ENCODE data around the gene PGD. TPM values are rescaled to one million over a fixed set of nuclear protein-coding genes. Genes with fewer than 3 reads are reported as not detected.
A peak's percentile ranks its signal among the peaks of the same experiment; 100 is the strongest.
"Not testable (repeated sequence)": the region's sequence is repeated elsewhere in the genome, so short reads cannot be mapped to it uniquely, and the experiment has no call there.

PGD gene
- total RNA-seq, 2 donors from 2014 or later = 115 to 124 TPM

DNA sequence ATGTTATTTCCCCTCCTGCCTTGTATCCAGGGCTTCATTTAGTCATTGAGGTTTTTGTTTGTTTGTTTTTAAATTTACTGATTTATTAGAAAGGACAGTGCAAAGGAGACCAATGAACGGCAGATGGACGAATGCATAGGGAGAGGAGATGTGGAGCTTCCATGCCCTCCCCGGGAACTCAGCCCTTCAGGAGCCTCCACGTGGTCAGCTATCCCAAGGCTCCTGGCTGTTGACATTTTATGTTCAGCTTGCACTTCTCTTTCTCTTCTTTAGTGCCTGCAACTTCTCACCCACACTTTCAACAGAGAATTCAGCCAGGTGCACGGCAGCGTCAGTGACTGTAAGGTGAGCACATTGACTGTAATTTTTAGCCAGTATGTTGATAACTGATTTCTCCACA lies 30.7 kb upstream of the PGD start:
- peaks cover 6% of the 10 kb centered on the region for H3K36me3 ChIP-seq
- H3K9ac ChIP-seq (ENCODE audit: low read depth in 2 of 2, low read length in 2 of 2) = no peak overlapping the region
- no peak for DNase-seq
- no peaks in the 10 kb centered on the region for H3K9me3 ChIP-seq
- no peak overlapping the region for H3K4me3 ChIP-seq
- H3K27me3 ChIP-seq = no peaks in the 10 kb centered on the region
- no peak overlapping the region for H3K27ac ChIP-seq
- TF ChIP-seq, protein P1, sequence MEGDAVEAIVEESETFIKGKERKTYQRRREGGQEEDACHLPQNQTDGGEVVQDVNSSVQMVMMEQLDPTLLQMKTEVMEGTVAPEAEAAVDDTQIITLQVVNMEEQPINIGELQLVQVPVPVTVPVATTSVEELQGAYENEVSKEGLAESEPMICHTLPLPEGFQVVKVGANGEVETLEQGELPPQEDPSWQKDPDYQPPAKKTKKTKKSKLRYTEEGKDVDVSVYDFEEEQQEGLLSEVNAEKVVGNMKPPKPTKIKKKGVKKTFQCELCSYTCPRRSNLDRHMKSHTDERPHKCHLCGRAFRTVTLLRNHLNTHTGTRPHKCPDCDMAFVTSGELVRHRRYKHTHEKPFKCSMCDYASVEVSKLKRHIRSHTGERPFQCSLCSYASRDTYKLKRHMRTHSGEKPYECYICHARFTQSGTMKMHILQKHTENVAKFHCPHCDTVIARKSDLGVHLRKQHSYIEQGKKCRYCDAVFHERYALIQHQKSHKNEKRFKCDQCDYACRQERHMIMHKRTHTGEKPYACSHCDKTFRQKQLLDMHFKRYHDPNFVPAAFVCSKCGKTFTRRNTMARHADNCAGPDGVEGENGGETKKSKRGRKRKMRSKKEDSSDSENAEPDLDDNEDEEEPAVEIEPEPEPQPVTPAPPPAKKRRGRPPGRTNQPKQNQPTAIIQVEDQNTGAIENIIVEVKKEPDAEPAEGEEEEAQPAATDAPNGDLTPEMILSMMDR (IDR thresholded peaks at IDR 0.05) = no peak
- intact Hi-C loops (cut with DNase I) = no loop called here
- H3K4me1 ChIP-seq = no peaks in the 10 kb centered on the region

DNA sequence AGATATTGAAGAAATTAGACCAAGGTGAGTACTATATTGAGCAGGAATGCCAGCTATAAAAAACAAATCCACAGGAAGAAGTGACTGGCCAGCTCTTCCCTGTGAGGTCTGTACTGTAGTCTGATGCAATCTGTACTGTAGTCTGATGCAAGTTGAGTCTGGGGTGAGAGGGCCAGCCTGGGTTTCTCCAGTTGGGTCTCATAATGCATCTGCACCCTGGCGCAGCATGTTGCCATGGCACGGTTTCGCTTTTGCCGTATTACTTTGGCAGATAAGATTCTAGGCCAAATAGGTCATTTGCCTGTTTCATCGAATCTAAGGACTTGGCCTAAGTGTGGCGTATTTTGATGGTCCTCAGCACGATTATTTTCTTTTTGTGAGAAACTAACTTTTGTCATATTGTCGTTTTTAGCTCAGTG lies 24.4 kb upstream of the PGD start:
- no peak overlapping the region for H3K27ac ChIP-seq

DNA sequence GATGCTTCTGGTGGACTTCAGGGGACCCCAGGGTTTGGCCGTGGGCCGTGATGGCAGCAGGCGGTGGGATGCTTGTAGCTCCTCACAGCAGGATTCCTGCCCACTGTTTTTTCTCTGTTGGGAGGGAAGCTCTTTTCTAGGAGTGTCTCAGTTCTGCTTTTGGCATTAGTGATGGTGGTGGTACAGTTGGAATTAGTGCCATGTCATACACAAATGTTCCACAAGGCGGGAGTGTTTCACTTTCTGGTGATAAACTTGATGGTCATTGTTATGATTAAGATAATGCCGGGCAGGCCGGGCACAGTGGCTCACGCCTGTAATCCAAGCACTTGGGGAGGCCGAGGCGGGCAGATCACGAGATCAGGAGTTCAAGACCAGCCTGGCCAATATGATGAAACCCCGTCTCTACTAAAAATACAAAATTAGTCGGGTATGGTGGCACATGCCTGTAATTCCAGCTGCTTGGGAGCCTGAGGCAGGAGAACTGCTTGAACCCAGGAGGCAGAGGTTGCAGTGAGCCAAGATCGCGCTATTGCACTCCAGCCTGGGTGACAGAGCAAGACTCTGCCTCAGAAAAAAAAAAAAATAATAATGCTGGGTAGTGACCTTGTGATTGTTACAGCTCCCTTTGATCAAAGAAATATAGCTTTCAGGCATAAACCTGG lies 21.4 kb upstream of the PGD start:
- H3K27me3 ChIP-seq; H3K4me3 ChIP-seq; H3K9me3 ChIP-seq; H3K4me1 ChIP-seq; H3K36me3 ChIP-seq; H3K27ac ChIP-seq; H3K9ac ChIP-seq (ENCODE audit: low read depth in 2 of 2, low read length in 2 of 2): not testable (repeated sequence)
- peak; percentile 80 for DNase-seq
- TF ChIP-seq, protein P1 (IDR thresholded peaks at IDR 0.05) = peak; percentile 60
- intact Hi-C loops (cut with DNase I) = loop anchor here (1.0 to 5.0 kb wide), 2 partner anchors 51 to 115 kb away; no protein-coding TSS in a partner anchor

More for the DNA sequence above, 24.4 kb upstream of the PGD start:
- intact Hi-C loops (cut with DNase I) = no loop called here
- Histone ChIP-seq H3K4me1 (no peaks in the 10 kb centered on the region), H3K36me3 (peaks cover 6% of the 10 kb centered on the region), H3K27me3 (no peaks in the 10 kb centered on the region), H3K9me3 (no peaks in the 10 kb centered on the region), H3K9ac (ENCODE audit: low read depth in 2 of 2, low read length in 2 of 2) (no peak overlapping the region), H3K4me3 (no peak overlapping the region)
- no peak for DNase-seq
- TF ChIP-seq, protein P1 (IDR thresholded peaks at IDR 0.05) = no peak

DNA sequence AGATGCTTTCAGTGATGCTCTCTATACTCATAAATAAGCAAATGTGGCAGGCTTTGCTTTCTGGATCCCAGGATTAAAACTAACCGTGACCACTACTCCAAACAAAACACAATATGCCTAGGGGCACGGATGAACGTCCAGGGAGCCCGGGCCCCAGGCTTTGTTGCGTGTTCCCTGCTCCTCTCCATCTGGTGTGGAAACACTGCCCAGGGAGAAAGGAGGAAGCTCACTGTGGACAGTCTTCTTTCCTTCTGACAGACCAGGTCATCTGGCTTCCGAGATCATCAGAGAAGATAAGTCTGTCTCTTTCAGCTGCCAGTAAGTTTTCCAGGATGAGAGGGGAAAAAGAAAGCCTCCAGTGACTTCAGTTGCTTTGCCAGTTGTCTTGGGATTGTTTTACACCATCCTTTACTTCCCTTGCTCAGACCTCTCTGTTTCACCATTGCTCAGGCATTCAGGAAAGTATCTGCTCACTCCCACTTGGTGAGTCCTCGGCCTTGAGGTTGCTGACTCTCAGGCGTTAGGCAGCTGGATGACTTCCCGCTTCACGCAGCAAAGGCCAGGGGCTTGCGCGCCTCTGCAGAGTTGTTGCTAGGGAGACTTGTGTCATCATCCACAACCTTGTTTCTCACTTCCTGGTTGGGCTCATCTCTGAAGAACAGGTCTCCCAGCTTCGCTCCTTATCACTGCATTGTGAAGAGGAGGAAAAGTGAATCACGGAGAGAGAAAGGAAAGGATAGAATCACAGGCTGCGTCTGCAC lies 20.6 kb upstream of the PGD start:
- no peaks in the 10 kb centered on the region for H3K36me3 ChIP-seq
- no peak overlapping the region for H3K27ac ChIP-seq
- intact Hi-C loops (cut with DNase I) = loop anchor here (1.0 to 5.0 kb wide), 2 partner anchors 50 to 114 kb away; no protein-coding TSS in a partner anchor
- H3K9me3 ChIP-seq = no peaks in the 10 kb centered on the region
- no peaks in the 10 kb centered on the region for H3K27me3 ChIP-seq
- TF ChIP-seq, protein P1 (IDR thresholded peaks at IDR 0.05) = no peak
- no peaks in the 10 kb centered on the region for H3K4me1 ChIP-seq
- DNase-seq = no peak
- H3K9ac ChIP-seq (ENCODE audit: low read depth in 2 of 2, low read length in 2 of 2) = no peak overlapping the region
- no peak overlapping the region for H3K4me3 ChIP-seq

DNA sequence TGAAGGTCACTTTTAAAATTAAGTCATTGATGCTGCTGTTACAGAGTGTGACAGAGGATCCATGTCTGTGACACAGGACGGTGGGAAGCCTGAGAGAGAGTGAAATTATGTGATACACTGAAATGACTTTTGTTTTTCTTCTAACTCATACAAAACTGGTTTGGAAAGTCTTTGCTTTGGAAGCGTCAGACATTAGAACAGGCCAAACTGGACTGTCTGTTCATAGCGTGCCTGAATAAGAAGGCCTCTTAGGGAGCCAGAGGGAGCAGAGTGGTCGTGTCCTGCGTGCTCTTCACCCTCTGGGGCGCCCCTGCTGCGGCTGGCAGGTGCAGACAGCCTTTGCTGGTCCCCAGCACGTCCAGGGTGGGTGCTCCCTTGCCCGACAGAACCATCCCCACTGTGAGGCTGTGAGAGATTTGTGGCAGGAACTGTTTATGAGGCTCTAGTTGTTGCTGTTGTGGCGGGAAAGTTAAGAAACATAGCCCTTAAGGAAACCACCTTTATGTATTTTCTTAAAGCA lies 19.7 kb upstream of the PGD start:
- Histone ChIP-seq H3K36me3 (no peaks in the 10 kb centered on the region), H3K4me3 (no peak overlapping the region), H3K9me3 (no peaks in the 10 kb centered on the region), H3K27ac (no peak overlapping the region), H3K9ac (ENCODE audit: low read depth in 2 of 2, low read length in 2 of 2) (no peak overlapping the region), H3K27me3 (no peaks in the 10 kb centered on the region), H3K4me1 (no peaks in the 10 kb centered on the region)
- TF ChIP-seq, protein P1 (IDR thresholded peaks at IDR 0.05) = no peak
- DNase-seq = no peak
- intact Hi-C loops (cut with DNase I) = loop anchor here (5.0 kb wide), 1 partner anchor 113 kb away; no protein-coding TSS in a partner anchor
